ENCODE results near the gene LBHD2. TPM values are rescaled to one million over a fixed set of nuclear protein-coding genes. Genes with fewer than 3 reads are reported as not detected.

The LBHD2 gene
- total and polyA plus RNA-seq, 2 of the 13 experiments (the other 11 are each of a cell fraction or from before 2014, with no cell fraction given), result 0.67 to 1.00 TPM

DNA sequence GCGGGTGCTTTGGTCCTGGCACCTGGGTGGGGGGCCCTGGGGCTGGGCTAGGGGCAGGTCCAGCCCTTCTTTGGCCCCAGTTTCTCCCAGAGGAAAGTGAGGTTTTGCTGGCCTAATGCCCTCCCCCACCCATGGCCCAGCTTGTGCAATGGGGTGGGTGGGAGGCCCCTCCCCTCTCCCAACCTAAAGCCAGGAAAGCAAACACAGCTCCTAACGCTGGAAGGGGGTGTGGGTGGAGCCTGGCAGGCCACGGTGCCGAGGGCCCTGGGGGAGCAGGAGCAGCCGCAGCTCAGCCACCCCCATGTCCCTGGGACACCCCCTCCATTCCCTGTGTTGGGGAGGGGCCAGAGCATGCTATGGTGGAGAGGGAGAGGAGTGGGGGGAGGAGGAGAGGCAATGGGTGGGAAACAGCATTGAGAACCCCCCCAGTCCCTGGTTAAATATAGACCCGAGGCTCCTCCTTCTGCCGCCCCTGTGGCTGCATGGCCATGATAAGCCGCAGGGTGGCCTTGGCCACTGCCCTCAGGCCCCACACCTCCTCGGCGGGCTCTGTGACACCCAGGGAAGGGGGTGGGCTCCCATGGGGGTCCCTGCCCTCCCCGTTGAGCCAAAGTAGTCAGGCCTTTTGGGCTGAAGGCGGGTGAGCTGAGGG, 15.2 kb downstream of the LBHD2 start (continued):
- no peak; the same call in 1 of the 2 replicates for TF ChIP-seq NR2C2 (CRISPR knock-in tag; IDR thresholded peaks at IDR 0.05; ENCODE audit: borderline replicate concordance)
- TF ChIP-seq ZSCAN9 (CRISPR knock-in tag; IDR thresholded peaks at IDR 0.05; ENCODE audit: borderline replicate concordance), result no peak
- TF ChIP-seq HNRNPH1 (optimal IDR thresholded peaks at IDR 0.05; ENCODE audit: low read depth, low read length), result no peak
- TF ChIP-seq ZNF790 (CRISPR knock-in tag; IDR thresholded peaks at IDR 0.05; ENCODE audit: borderline replicate concordance), result no peak
- no peak for TF ChIP-seq ADNP (CRISPR knock-in tag; IDR thresholded peaks at IDR 0.05)
- no peak for TF ChIP-seq ZNF138 (CRISPR knock-in tag; IDR thresholded peaks at IDR 0.05; ENCODE audit: low read depth)
- peak; percentile 41 for TF ChIP-seq ZNF777 (CRISPR knock-in tag; IDR thresholded peaks at IDR 0.05)
- TF ChIP-seq ZNF589 (CRISPR knock-in tag; conservative IDR thresholded peaks at IDR 0.05), result peak; percentile 66
- no peak for TF ChIP-seq ZNF496 (CRISPR knock-in tag; IDR thresholded peaks at IDR 0.05; ENCODE audit: insufficient replicate concordance)
- TF ChIP-seq ZNF225 (CRISPR knock-in tag; IDR thresholded peaks at IDR 0.05), result 0 out of 2 replicates have a peak, but pooled peaks have one; percentile 53
- TF ChIP-seq, protein P1, sequence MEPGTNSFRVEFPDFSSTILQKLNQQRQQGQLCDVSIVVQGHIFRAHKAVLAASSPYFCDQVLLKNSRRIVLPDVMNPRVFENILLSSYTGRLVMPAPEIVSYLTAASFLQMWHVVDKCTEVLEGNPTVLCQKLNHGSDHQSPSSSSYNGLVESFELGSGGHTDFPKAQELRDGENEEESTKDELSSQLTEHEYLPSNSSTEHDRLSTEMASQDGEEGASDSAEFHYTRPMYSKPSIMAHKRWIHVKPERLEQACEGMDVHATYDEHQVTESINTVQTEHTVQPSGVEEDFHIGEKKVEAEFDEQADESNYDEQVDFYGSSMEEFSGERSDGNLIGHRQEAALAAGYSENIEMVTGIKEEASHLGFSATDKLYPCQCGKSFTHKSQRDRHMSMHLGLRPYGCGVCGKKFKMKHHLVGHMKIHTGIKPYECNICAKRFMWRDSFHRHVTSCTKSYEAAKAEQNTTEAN (CRISPR knock-in tag; conservative IDR thresholded peaks at IDR 0.05), result peak; percentile 78; the same call in 1 of the 2 replicates
- TF ChIP-seq SP4 (CRISPR knock-in tag; IDR thresholded peaks at IDR 0.05), result peak; percentile 80
- peak; percentile 82; the same call in 1 of the 2 replicates for TF ChIP-seq SMAD1 (CRISPR knock-in tag; IDR thresholded peaks at IDR 0.05; ENCODE audit: borderline replicate concordance, low read depth)
- TF ChIP-seq, protein P2, sequence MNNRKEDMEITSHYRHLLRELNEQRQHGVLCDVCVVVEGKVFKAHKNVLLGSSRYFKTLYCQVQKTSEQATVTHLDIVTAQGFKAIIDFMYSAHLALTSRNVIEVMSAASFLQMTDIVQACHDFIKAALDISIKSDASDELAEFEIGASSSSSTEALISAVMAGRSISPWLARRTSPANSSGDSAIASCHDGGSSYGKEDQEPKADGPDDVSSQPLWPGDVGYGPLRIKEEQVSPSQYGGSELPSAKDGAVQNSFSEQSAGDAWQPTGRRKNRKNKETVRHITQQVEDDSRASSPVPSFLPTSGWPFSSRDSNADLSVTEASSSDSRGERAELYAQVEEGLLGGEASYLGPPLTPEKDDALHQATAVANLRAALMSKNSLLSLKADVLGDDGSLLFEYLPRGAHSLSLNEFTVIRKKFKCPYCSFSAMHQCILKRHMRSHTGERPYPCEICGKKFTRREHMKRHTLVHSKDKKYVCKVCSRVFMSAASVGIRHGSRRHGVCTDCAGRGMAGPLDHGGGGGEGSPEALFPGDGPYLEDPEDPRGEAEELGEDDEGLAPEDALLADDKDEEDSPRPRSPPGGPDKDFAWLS (CRISPR knock-in tag; IDR thresholded peaks at IDR 0.05; ENCODE audit: borderline replicate concordance), result no peak
- peak; percentile 88 for TF ChIP-seq XRCC5 (optimal IDR thresholded peaks at IDR 0.05; ENCODE audit: low read length)
- TF ChIP-seq TEAD2 (CRISPR knock-in tag; IDR thresholded peaks at IDR 0.05), result no peak
- TF ChIP-seq, protein P3, sequence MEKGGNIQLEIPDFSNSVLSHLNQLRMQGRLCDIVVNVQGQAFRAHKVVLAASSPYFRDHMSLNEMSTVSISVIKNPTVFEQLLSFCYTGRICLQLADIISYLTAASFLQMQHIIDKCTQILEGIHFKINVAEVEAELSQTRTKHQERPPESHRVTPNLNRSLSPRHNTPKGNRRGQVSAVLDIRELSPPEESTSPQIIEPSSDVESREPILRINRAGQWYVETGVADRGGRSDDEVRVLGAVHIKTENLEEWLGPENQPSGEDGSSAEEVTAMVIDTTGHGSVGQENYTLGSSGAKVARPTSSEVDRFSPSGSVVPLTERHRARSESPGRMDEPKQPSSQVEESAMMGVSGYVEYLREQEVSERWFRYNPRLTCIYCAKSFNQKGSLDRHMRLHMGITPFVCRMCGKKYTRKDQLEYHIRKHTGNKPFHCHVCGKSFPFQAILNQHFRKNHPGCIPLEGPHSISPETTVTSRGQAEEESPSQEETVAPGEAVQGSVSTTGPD (CRISPR knock-in tag; IDR thresholded peaks at IDR 0.05), result peak; percentile 87; the same call in 1 of the 2 replicates
- TF ChIP-seq PHF20 (CRISPR knock-in tag; IDR thresholded peaks at IDR 0.05), result no peak
- no peak for TF ChIP-seq DNMT1 (CRISPR knock-in tag; IDR thresholded peaks at IDR 0.05)
- TF ChIP-seq, protein P4, sequence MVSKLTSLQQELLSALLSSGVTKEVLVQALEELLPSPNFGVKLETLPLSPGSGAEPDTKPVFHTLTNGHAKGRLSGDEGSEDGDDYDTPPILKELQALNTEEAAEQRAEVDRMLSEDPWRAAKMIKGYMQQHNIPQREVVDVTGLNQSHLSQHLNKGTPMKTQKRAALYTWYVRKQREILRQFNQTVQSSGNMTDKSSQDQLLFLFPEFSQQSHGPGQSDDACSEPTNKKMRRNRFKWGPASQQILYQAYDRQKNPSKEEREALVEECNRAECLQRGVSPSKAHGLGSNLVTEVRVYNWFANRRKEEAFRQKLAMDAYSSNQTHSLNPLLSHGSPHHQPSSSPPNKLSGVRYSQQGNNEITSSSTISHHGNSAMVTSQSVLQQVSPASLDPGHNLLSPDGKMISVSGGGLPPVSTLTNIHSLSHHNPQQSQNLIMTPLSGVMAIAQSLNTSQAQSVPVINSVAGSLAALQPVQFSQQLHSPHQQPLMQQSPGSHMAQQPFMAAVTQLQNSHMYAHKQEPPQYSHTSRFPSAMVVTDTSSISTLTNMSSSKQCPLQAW (CRISPR knock-in tag; IDR thresholded peaks at IDR 0.05), result peak; percentile 95
- no peak for TF ChIP-seq MAFF (IDR thresholded peaks at IDR 0.05; ENCODE audit: low read depth, low read length)
- TF ChIP-seq, protein P5, sequence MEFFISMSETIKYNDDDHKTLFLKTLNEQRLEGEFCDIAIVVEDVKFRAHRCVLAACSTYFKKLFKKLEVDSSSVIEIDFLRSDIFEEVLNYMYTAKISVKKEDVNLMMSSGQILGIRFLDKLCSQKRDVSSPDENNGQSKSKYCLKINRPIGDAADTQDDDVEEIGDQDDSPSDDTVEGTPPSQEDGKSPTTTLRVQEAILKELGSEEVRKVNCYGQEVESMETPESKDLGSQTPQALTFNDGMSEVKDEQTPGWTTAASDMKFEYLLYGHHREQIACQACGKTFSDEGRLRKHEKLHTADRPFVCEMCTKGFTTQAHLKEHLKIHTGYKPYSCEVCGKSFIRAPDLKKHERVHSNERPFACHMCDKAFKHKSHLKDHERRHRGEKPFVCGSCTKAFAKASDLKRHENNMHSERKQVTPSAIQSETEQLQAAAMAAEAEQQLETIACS (CRISPR knock-in tag; IDR thresholded peaks at IDR 0.05), result peak; percentile 36; the same call in 1 of the 2 replicates
- TF ChIP-seq REPIN1 (CRISPR knock-in tag; IDR thresholded peaks at IDR 0.05; ENCODE audit: borderline replicate concordance, low read depth), result peak; percentile 86; the same call in 1 of the 2 replicates
